Measurements from ENCODE around the gene BBOX1.

DNA sequence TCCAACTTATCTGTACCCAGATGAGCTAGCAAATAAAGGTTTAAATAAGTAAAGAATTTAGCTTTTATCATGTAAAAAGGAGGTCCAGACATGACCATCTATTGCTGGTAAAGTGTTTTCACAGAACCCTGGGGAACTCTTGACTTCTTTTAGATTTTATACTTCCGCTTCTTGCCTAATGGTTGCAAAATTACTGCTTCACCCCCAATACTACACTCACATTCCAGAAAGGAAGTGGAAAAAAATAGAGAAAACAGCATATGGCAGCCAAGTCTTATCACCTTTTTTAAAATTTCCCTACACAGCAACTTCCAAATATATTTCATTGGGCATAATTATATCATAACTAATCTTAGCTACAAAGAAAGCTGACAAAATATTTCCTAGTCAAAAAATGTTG, 12.1 kb downstream of the BBOX1 start:
- TF ChIP-seq CTCF (IDR thresholded peaks at IDR 0.05; ENCODE audit: poor library complexity, severe bottlenecking): no peak
- TF ChIP-seq RAD21 (conservative IDR thresholded peaks at IDR 0.05): no peak
- no peak for TF ChIP-seq EP300 (conservative IDR thresholded peaks at IDR 0.05; ENCODE audit: poor library complexity, severe bottlenecking)
- TF ChIP-seq, protein P1, sequence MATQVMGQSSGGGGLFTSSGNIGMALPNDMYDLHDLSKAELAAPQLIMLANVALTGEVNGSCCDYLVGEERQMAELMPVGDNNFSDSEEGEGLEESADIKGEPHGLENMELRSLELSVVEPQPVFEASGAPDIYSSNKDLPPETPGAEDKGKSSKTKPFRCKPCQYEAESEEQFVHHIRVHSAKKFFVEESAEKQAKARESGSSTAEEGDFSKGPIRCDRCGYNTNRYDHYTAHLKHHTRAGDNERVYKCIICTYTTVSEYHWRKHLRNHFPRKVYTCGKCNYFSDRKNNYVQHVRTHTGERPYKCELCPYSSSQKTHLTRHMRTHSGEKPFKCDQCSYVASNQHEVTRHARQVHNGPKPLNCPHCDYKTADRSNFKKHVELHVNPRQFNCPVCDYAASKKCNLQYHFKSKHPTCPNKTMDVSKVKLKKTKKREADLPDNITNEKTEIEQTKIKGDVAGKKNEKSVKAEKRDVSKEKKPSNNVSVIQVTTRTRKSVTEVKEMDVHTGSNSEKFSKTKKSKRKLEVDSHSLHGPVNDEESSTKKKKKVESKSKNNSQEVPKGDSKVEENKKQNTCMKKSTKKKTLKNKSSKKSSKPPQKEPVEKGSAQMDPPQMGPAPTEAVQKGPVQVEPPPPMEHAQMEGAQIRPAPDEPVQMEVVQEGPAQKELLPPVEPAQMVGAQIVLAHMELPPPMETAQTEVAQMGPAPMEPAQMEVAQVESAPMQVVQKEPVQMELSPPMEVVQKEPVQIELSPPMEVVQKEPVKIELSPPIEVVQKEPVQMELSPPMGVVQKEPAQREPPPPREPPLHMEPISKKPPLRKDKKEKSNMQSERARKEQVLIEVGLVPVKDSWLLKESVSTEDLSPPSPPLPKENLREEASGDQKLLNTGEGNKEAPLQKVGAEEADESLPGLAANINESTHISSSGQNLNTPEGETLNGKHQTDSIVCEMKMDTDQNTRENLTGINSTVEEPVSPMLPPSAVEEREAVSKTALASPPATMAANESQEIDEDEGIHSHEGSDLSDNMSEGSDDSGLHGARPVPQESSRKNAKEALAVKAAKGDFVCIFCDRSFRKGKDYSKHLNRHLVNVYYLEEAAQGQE (IDR thresholded peaks at IDR 0.05; ENCODE audit: borderline replicate concordance): no peak
- no peak for TF ChIP-seq POLR2AphosphoS5 (IDR thresholded peaks at IDR 0.05)
- no peak for TF ChIP-seq SMC3 (conservative IDR thresholded peaks at IDR 0.05; ENCODE audit: poor library complexity)
- TF ChIP-seq TAF1 (IDR thresholded peaks at IDR 0.05; ENCODE audit: low read depth): no peak

All from neural cell (in vitro differentiated cells).